A673 (cell line): ENCODE measurements around the gene FOXO3.

Source experiments
- CTCF ChIP-seq: fragments of 300-800, 200-600 bp; sonication (generic); conservative IDR thresholded peaks from 2 replicates; pipeline ENCODE4 v1.5.1; 2017; ENCODE audit warnings: low read depth, mild to moderate bottlenecking, antibody characterized with exemption, low read length, moderate library complexity, mixed read lengths
- EZH2 ChIP-seq: fragments of 200-600 bp; sonication (generic); IDR thresholded peaks from 2 replicates; pipeline ENCODE4 v1.6.1; 2017; ENCODE audit warnings: borderline replicate concordance, low read depth, mild to moderate bottlenecking, mixed read lengths, antibody characterized with exemption, low read length; ENCODE audit not compliant: poor library complexity, severe bottlenecking

GRCh38 chr6:108581932-108582475, 21.3 kb downstream of the FOXO3 start:
- TF ChIP-seq CTCF (no peak), EZH2 (no peak)
